HG02973 (cell line): Measurements from ENCODE around the gene MS4A4A.

ENCODE experiments used
- ATAC-seq: cut with Tn5 transposase; IDR thresholded peaks from one replicate; pipeline ENCODE4 v1.9.1; 2021; ENCODE audit warnings: moderate library complexity; ENCODE audit not compliant: unreplicated experiment

The MS4A4A gene

GRCh38 chr11:60347084-60347797 lies 66.8 kb downstream of the MS4A4A start:
- no peak for ATAC-seq

DNA sequence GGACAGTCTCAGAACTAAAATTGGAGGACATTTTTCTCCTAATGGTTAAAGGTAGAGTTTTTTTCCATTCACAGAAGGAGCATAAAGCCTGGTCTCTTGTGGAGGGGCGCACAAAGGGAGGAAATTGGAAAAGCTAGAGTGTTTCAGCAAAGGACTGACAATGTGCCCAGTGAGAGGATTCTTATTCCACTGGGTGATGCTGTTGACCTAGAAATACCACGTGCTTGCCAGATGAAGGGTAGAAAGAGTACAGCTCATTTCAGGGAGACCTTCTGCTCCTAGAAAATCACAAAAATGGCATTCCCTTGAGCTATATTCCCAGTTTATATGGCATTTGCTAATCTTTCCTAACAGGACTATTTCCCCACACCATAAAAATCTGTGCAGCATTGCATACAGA lies 67.7 kb downstream of the MS4A4A start:
- ATAC-seq: no peak

DNA sequence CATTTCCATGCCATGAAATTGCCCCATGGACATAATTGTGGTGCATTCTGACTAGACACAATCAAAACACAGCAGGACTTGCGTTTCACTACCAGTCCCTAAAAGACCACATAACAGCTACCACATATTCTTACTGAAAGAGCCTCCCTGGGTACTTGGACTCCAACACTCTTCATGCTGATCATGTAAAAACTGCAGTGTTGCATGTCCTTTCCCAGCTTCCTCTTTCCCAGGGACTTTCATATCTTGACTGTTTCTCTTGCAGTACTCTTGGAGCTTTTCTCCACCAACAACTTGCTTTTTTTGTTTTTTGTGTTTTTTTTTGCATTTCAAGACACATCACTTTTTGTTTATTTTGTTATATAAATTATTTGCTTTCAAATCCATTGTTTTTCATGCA lies 69.5 kb downstream of the MS4A4A start:
- no peak for ATAC-seq

- no peak for ATAC-seq
Measured at GRCh38 chr11:60357771-60358170, 77.3 kb downstream of the MS4A4A start.
